IPS-15b (cell line): ENCODE measurements around the gene CRTC1.

Experiments used
- H3K27me3 ChIP-seq: one replicate; pipeline ENCODE4 v1.6.1; 2013; ENCODE audit warnings: low read length; ENCODE audit not compliant: control insufficient read depth, insufficient read depth
- H3K36me3 ChIP-seq: one replicate; pipeline ENCODE4 v1.6.1; 2013; ENCODE audit warnings: low read length; ENCODE audit not compliant: control insufficient read depth, insufficient read depth
- H3K4me1 ChIP-seq: one replicate; pipeline ENCODE4 v1.6.1; 2013; ENCODE audit warnings: mild to moderate bottlenecking, low read length; ENCODE audit not compliant: control insufficient read depth, insufficient read depth
- H3K4me3 ChIP-seq: one replicate; pipeline ENCODE4 v1.5.1; 2013; ENCODE audit warnings: low read depth, low read length
- H3K9ac ChIP-seq: one replicate; pipeline ENCODE4 v1.6.1; 2013; ENCODE audit warnings: low read depth, mild to moderate bottlenecking, low read length
- H3K9me3 ChIP-seq: one replicate; pipeline ENCODE4 v1.6.1; 2013; ENCODE audit warnings: mild to moderate bottlenecking, low read length; ENCODE audit not compliant: control insufficient read depth, insufficient read depth

CRTC1 gene

DNA sequence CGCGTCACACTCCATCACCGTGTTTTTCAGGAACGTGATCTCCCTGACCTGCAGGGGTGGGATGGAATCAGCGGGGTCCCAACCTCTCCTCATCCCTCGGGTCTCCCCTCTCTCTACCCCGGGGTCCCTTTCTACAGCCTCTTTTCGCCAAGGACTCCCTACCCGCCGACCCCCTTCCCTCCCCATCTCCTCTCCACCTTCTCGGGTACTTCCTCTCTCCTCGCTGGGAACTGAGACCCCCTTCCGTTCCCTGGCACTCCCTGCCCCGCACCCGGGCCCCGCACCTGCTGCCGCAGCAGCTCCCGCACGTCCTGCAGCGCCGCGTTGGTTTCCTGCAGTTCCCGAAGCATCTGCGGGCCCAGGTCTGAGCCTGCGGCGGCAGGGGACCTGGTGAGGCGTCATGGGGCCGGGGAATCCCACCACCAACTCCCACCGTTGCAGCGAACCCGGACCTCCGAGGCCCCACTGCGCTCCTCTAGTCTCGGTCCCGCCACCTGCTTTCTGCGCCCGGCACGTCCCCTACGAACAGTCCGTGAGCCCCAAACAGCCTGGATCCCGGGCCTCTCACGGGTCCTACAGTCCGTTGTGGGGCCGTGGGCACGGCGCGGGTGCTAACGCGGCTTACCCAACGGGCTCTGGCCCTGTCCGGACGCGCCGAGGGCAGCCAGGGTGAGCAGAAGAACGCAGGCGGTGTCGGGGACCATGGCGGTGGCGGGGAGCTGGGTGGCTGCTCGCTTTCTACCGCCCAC is 107.3 kb downstream of the CRTC1 start, which contains the start of gene COMP:
Gene COMP, minus strand, starts transcription at position 740 of the 749 bp plus-strand sequence. Its CDS starts 36 bp downstream, at position 704.
- Histone ChIP-seq H3K36me3 (no peaks in the 10 kb centered on the region), H3K27me3 (peaks cover 78% of the 10 kb centered on the region), H3K4me3 (peak within 1 kb of the TSS; percentile 71)

GRCh38 chr19:18791315-18791678 is 107.8 kb downstream of the CRTC1 start:
- no peak overlapping the region for H3K9ac ChIP-seq
- no peaks in the 10 kb centered on the region for H3K9me3 ChIP-seq
- H3K27me3 ChIP-seq, result peaks cover 77% of the 10 kb centered on the region
- H3K4me1 ChIP-seq, result peaks cover 3% of the 10 kb centered on the region
- H3K4me3 ChIP-seq, result peak overlapping the region; percentile 71
- H3K36me3 ChIP-seq, result no peaks in the 10 kb centered on the region

More for the DNA sequence above, 107.3 kb downstream of the CRTC1 start, which contains the start of gene COMP:
- Histone ChIP-seq H3K4me1 (peaks cover 3% of the 10 kb centered on the region), H3K9ac (no peak within 1 kb of the TSS), H3K9me3 (no peaks in the 10 kb centered on the region)

- peaks cover 3% of the 10 kb centered on the region for H3K4me1 ChIP-seq
- no peaks in the 10 kb centered on the region for H3K36me3 ChIP-seq
- peaks cover 66% of the 10 kb centered on the region for H3K27me3 ChIP-seq
- no peak overlapping the region for H3K9ac ChIP-seq
- no peak overlapping the region for H3K4me3 ChIP-seq
- H3K9me3 ChIP-seq, result no peaks in the 10 kb centered on the region
These were observed 109.2 kb downstream of the CRTC1 start for GRCh38 chr19:18792661-18793060.

- Histone ChIP-seq H3K9ac (no peak overlapping the region), H3K4me1 (peaks cover 3% of the 10 kb centered on the region), H3K4me3 (no peak overlapping the region), H3K9me3 (no peaks in the 10 kb centered on the region), H3K36me3 (no peaks in the 10 kb centered on the region), H3K27me3 (peaks cover 60% of the 10 kb centered on the region)
These were observed 109.9 kb downstream of the CRTC1 start for GRCh38 chr19:18793144-18794028.

GRCh38 chr19:18794029-18794313 is 110.5 kb downstream of the CRTC1 start:
- Histone ChIP-seq H3K9ac (no peak overlapping the region), H3K4me1 (peaks cover 3% of the 10 kb centered on the region), H3K4me3 (no peak overlapping the region), H3K27me3 (peaks cover 58% of the 10 kb centered on the region), H3K36me3 (no peaks in the 10 kb centered on the region), H3K9me3 (no peaks in the 10 kb centered on the region)

GRCh38 chr19:18794692-18795091 is 111.2 kb downstream of the CRTC1 start:
- no peaks in the 10 kb centered on the region for H3K9me3 ChIP-seq
- H3K27me3 ChIP-seq, result peaks cover 61% of the 10 kb centered on the region
- no peaks in the 10 kb centered on the region for H3K36me3 ChIP-seq
- H3K4me1 ChIP-seq, result peaks cover 3% of the 10 kb centered on the region
- no peak overlapping the region for H3K9ac ChIP-seq
- H3K4me3 ChIP-seq, result no peak overlapping the region

DNA sequence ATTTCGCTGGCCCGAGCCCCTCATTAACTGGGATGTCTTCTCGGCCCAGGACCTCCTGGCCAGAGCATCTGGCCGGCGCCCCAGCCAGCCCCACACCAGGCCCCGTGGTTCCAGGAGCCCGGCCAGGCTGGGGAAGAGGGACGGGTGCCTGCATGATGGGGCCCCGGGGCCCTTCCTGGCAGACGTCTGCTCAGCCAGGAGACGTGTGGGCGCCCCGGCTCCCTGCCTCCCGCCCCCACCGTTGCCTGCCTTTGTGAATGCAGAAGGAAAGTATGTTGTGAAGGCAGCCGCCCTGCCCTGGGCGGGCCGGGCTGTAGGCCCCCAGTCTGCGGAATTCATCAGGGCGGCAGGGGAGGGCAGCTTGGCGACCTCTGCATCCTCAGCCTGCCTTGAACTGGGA is 112.1 kb downstream of the CRTC1 start:
- H3K9ac ChIP-seq, result no peak overlapping the region
- no peak overlapping the region for H3K4me3 ChIP-seq
- peaks cover 63% of the 10 kb centered on the region for H3K27me3 ChIP-seq
- H3K36me3 ChIP-seq, result no peaks in the 10 kb centered on the region
- H3K4me1 ChIP-seq, result no peaks in the 10 kb centered on the region
- no peaks in the 10 kb centered on the region for H3K9me3 ChIP-seq

GRCh38 chr19:18796239-18796638 is 112.8 kb downstream of the CRTC1 start:
- H3K36me3 ChIP-seq, result no peaks in the 10 kb centered on the region
- no peaks in the 10 kb centered on the region for H3K4me1 ChIP-seq
- no peak overlapping the region for H3K9ac ChIP-seq
- H3K4me3 ChIP-seq, result no peak overlapping the region
- H3K9me3 ChIP-seq, result no peaks in the 10 kb centered on the region
- peaks cover 59% of the 10 kb centered on the region for H3K27me3 ChIP-seq

DNA sequence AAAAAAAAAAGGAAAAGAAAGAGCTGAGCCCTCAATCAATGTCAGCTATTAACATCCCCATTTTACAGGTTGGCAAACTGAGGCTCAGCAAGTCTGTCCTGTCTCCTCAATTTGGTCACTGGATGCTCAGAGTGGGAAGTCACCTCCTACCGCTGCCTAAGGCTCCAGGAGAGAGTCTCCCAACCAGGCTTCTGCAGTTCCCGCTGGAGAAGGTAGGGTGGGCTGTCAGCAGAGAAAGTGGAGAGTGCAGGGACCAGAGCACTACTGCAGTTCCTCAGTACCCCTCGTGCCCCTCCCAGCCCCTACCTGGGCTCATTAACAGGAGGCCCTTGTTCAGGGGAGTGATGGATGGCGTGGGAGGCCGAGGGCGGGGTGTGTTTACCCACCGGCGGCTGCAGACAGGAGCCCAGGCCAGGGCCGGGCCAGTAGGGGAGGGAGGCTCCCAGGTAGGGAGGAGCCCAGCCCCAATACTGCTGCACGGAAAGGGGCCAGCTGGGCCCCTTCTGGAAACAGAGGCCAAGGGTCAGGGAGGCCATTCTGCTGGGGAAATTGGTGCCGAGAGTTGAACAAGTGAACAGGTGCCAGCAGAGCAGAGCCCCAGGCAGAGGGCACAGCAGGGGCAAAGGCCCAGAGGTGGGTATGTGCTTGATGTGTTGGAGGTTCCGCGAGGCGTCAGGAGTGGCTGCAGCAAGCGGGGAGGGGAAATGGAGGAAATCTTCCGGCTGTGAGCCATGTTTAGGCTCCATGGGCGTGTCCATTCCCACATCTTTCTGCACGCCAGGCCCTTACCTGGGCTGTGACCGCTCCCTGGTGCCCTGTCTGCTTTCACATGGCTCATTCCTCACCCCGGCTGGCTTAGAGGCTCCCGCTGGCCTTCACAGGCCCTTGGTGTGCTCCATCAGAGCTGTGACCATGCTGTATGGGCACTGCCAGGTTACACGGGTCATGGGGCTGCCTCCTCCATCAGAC is 115.2 kb downstream of the CRTC1 start:
- Histone ChIP-seq H3K27me3 (peaks cover 35% of the 10 kb centered on the region), H3K36me3 (no peaks in the 10 kb centered on the region), H3K4me1 (no peaks in the 10 kb centered on the region), H3K9ac (no peak overlapping the region), H3K9me3 (no peaks in the 10 kb centered on the region), H3K4me3 (no peak overlapping the region)

GRCh38 chr19:18799389-18799970 is 116.0 kb downstream of the CRTC1 start:
- Histone ChIP-seq H3K36me3 (no peaks in the 10 kb centered on the region), H3K27me3 (peaks cover 31% of the 10 kb centered on the region), H3K4me1 (no peaks in the 10 kb centered on the region), H3K4me3 (no peak overlapping the region), H3K9me3 (no peaks in the 10 kb centered on the region), H3K9ac (no peak overlapping the region)

DNA sequence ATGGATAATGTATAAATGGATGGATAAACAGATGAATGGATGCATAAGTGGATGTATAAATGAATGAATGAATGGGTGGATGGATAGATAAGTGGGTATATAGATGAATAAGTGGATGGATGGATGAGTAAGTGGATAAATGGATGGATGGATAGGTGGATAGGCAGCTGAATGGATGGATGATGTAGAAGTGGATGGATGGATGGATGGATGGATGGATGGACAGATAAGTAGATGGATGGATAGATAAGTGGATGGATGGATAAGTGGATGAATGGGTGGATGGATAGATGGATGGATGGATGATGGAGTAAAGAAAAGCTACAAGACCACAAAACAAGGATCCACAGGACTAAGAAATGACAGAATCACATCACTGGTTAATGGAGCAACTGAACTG is 116.6 kb downstream of the CRTC1 start:
- Histone ChIP-seq H3K27me3 (peaks cover 28% of the 10 kb centered on the region), H3K4me1 (no peaks in the 10 kb centered on the region)

More for the DNA sequence above, 116.6 kb downstream of the CRTC1 start:
- no peaks in the 10 kb centered on the region for H3K36me3 ChIP-seq
- H3K9ac ChIP-seq, result no peak overlapping the region
- no peaks in the 10 kb centered on the region for H3K9me3 ChIP-seq
- H3K4me3 ChIP-seq, result no peak overlapping the region
